Panc1 (cell line): Measurements from ENCODE around the gene SLC6A11.

ENCODE experiments used
- CTCF ChIP-seq: fragments of 450-650 bp; IDR thresholded peaks from 2 replicates; pipeline ENCODE4 v1.5.1; 2017; ENCODE audit warnings: mild to moderate bottlenecking
- POLR2AphosphoS5 ChIP-seq: IDR thresholded peaks from 2 replicates; pipeline ENCODE4 v1.6.1; 2012; ENCODE audit warnings: mild to moderate bottlenecking, low read depth, low read length, moderate library complexity

- TF ChIP-seq CTCF (no peak), POLR2AphosphoS5 (no peak)
Observed at GRCh38 chr3:10858091-10858490, 42.1 kb downstream of the SLC6A11 start.
